SK-N-SH (cell line): ENCODE results near the gene LLGL2. TPM values are rescaled to one million over a fixed set of nuclear protein-coding genes. Genes with fewer than 3 reads are reported as not detected.

Source experiments
- CTCF ChIA-PET: fragments of 300-600, 350-600 bp; formaldehyde crosslinking; extraction: SDS; loops from one replicate; lab custom pipeline; 2021; lab: Yijun Ruan, JAX
- POLR2A ChIA-PET: fragments of 350-600 bp; sonication (Branson Sonifier 250); formaldehyde crosslinking; extraction: SDS; loops from one replicate; lab custom pipeline; 2020; ENCODE audit warnings: antibody characterized with exemption, inconsistent platforms; lab: Yijun Ruan, JAX
- DNase-seq: peaks from one replicate; pipeline ENCODE4 v3.0.0; 2012
- H2AFZ ChIP-seq: fragments of 200-600 bp; sonication (generic); 2 replicates; pipeline ENCODE4 v1.8.1; 2016; ENCODE audit warnings: antibody characterized with exemption, mild to moderate bottlenecking, low read depth
- H3F3A ChIP-seq: fragments of 200-600 bp; sonication (generic); replicated peaks from 2 replicates; pipeline ENCODE3; 2016; ENCODE audit warnings: antibody characterized with exemption, mild to moderate bottlenecking; ENCODE audit not compliant: insufficient read depth
- H3K27ac ChIP-seq, 2 experiments: fragments of 200-500 bp in 1 of 2; fragments of 200-600 bp in 1 of 2; sonication (Bioruptor generic) in 1 of 2; sonication (generic), shearing (Covaris generic) in 1 of 2; 2 replicates each; pipeline versions ENCODE4 v1.5.1 to v1.6.1; 2014 to 2016; ENCODE audit warnings: low read depth in 2 of 2, inconsistent platforms in 1 of 2, low read length in 1 of 2, mild to moderate bottlenecking in 1 of 2, mixed read lengths in 1 of 2
- H3K27me3 ChIP-seq: fragments of 200-600 bp; sonication (generic), shearing (Covaris generic); 2 replicates; pipeline ENCODE4 v1.6.1; 2016; ENCODE audit warnings: mixed run types; ENCODE audit not compliant: insufficient read depth
- H3K36me3 ChIP-seq, 2 experiments: fragments of 200-500 bp in 1 of 2; fragments of 200-600 bp in 1 of 2; sonication (Bioruptor generic) in 1 of 2; sonication (generic) in 1 of 2; replicated peaks in 1 of 2; 2 replicates each; pipeline versions ENCODE3 to v1.5.1; 2014 to 2016; ENCODE audit warnings: low read length in 1 of 2, mild to moderate bottlenecking in 1 of 2; ENCODE audit not compliant: insufficient read depth in 2 of 2, control insufficient read depth in 1 of 2
- H3K4me1 ChIP-seq, 2 experiments: fragments of 200-500 bp in 1 of 2; fragments of 200-600 bp in 1 of 2; sonication (Bioruptor generic) in 1 of 2; sonication (generic), shearing (Covaris generic) in 1 of 2; 2 replicates each; pipeline versions ENCODE4 v1.5.1 to v1.6.1; 2014 to 2016; ENCODE audit warnings: low read depth in 1 of 2, low read length in 1 of 2, mixed run types in 1 of 2; ENCODE audit not compliant: insufficient read depth in 2 of 2, control insufficient read depth in 1 of 2
- H3K4me2 ChIP-seq: fragments of 200-600 bp; sonication (generic), shearing (Covaris generic); 2 replicates; pipeline ENCODE4 v1.6.1; 2017; ENCODE audit warnings: mixed run types
- H3K4me3 ChIP-seq, 2 experiments: fragments of 200-500 bp in 1 of 2; fragments of 200-600 bp in 1 of 2; sonication (Bioruptor generic) in 1 of 2; sonication (generic), shearing (Covaris generic) in 1 of 2; 2 replicates each; pipeline versions ENCODE4 v1.5.1 to v1.8.1; 2014 to 2016; ENCODE audit warnings: low read depth in 2 of 2, inconsistent platforms in 1 of 2, low read length in 1 of 2, mild to moderate bottlenecking in 1 of 2, mixed read lengths in 1 of 2, moderate library complexity in 1 of 2
- H3K79me2 ChIP-seq: fragments of 200-600 bp; sonication (generic); 2 replicates; pipeline ENCODE4 v1.8.1; 2017; ENCODE audit warnings: mild to moderate bottlenecking; ENCODE audit not compliant: insufficient read depth
- H3K9ac ChIP-seq: fragments of 200-600 bp; sonication (generic); 2 replicates; pipeline ENCODE4 v1.6.1; 2017; ENCODE audit warnings: mixed run types
- H3K9me2 ChIP-seq: fragments of 200-600 bp; sonication (generic); 2 replicates; pipeline ENCODE4 v1.6.1; 2017; ENCODE audit warnings: mixed run types
- H3K9me3 ChIP-seq: fragments of 200-600 bp; sonication (generic); 2 replicates; pipeline ENCODE4 v1.6.1; 2017; ENCODE audit warnings: mixed run types, mild to moderate bottlenecking, moderate library complexity
- H4K20me1 ChIP-seq: fragments of 200-600 bp; sonication (generic); 2 replicates; pipeline ENCODE4 v1.6.1; 2017; ENCODE audit warnings: mild to moderate bottlenecking, mixed run types; ENCODE audit not compliant: insufficient read depth
- CHD2 ChIP-seq: fragments of 150-350 bp; IDR thresholded peaks from 2 replicates; pipeline ENCODE4 v1.6.1; 2018; ENCODE audit warnings: low read length; ENCODE audit not compliant: partially characterized antibody
- EP300 ChIP-seq, 2 experiments: IDR thresholded peaks; 2 replicates each; pipeline versions ENCODE4 v1.4.0 to v1.6.1; 2012; ENCODE audit warnings: borderline replicate concordance in 1 of 2, low read depth in 1 of 2, low read length in 1 of 2
- FOSL2 ChIP-seq: IDR thresholded peaks from 2 replicates; pipeline ENCODE4 v1.4.0; 2012; ENCODE audit warnings: low read depth, mild to moderate bottlenecking, moderate library complexity, borderline replicate concordance
- FOXJ3 ChIP-seq: sonication (generic); formaldehyde crosslinking; IDR thresholded peaks from 2 replicates; pipeline ENCODE4 v1.5.1; 2020; ENCODE audit warnings: mild to moderate bottlenecking, missing genetic modification reagents
- FOXM1 ChIP-seq: IDR thresholded peaks from 2 replicates; pipeline ENCODE4 v1.4.0; 2012; ENCODE audit warnings: low read depth, mild to moderate bottlenecking
- GATA2 ChIP-seq: sonication (generic); formaldehyde crosslinking; IDR thresholded peaks from 2 replicates; pipeline ENCODE4 v1.5.0; 2020; ENCODE audit warnings: mild to moderate bottlenecking, missing genetic modification reagents
- IRF3 ChIP-seq: fragments of 150-350 bp; IDR thresholded peaks from 2 replicates; pipeline ENCODE4 v1.6.1; 2016; ENCODE audit warnings: mild to moderate bottlenecking, low read depth, low read length
- JUND ChIP-seq: IDR thresholded peaks from 2 replicates; pipeline ENCODE4 v1.4.0; 2012
- MAX ChIP-seq: IDR thresholded peaks from 2 replicates; pipeline ENCODE4 v1.4.0; 2012; ENCODE audit warnings: low read depth
- MXI1 ChIP-seq: IDR thresholded peaks from 2 replicates; pipeline ENCODE4 v1.6.1; 2012; ENCODE audit warnings: mild to moderate bottlenecking, low read depth, low read length, improper control_type of control experiment
- NRF1 ChIP-seq: IDR thresholded peaks from 2 replicates; pipeline ENCODE4 v1.6.1; 2012; ENCODE audit warnings: low read depth, mild to moderate bottlenecking, low read length
- POLR2AphosphoS5 ChIP-seq: IDR thresholded peaks from 2 replicates; pipeline ENCODE4 v1.6.1; 2012; ENCODE audit warnings: low read depth, low read length
- RAD21 ChIP-seq: IDR thresholded peaks from 2 replicates; pipeline ENCODE4 v1.6.1; 2012; ENCODE audit warnings: mild to moderate bottlenecking, low read length
- RFX5 ChIP-seq: IDR thresholded peaks from 2 replicates; pipeline ENCODE4 v1.6.1; 2012; ENCODE audit warnings: mild to moderate bottlenecking, improper control_type of control experiment, low read length
- RXRA ChIP-seq: IDR thresholded peaks from 2 replicates; pipeline ENCODE4 v1.4.0; 2012; ENCODE audit warnings: low read depth, mild to moderate bottlenecking, borderline replicate concordance
- TAF1 ChIP-seq: IDR thresholded peaks from 2 replicates; pipeline ENCODE4 v1.6.1; 2012; ENCODE audit warnings: low read depth, mild to moderate bottlenecking, low read length, moderate library complexity, borderline replicate concordance
- USF2 ChIP-seq: fragments of 150-350 bp; IDR thresholded peaks from 2 replicates; pipeline ENCODE4 v1.6.1; 2017; ENCODE audit warnings: antibody characterized with exemption, low read length, low read depth, borderline replicate concordance
- YY1 ChIP-seq: IDR thresholded peaks from 2 replicates; pipeline ENCODE4 v1.4.0; 2012; ENCODE audit warnings: low read depth, mild to moderate bottlenecking
- WGBS: methylation state at CpG from one replicate; pipeline ENCODE4 v1.1.6; 2017; ENCODE audit warnings: low lambda C conversion rate; 5-methylcytosine and 5-hydroxymethylcytosine counted together
- polyA plus RNA-seq, 3 experiments: library from polyadenylated mRNA; depleted of rRNA; stranded (reverse); fragments of >200 nt; gene quantifications; 2 replicates each; pipeline ENCODE4 v1.2.3, GENCODE V29; 2012
- TF ChIP-seq, protein P1 (sequence below): IDR thresholded peaks from 2 replicates; pipeline ENCODE4 v1.4.0; 2012; ENCODE audit warnings: low read depth, borderline replicate concordance
- TF ChIP-seq, protein P2 (sequence below): IDR thresholded peaks from 2 replicates; pipeline ENCODE4; 2012

The LLGL2 gene
- polyA plus RNA-seq, 1 of the 3 experiments (the other 2 are of a cell fraction) = 6.7 TPM

GRCh38 chr17:75615301-75615700 lies 89.8 kb downstream of the LLGL2 start:
- Histone ChIP-seq H3K9ac (no peak overlapping the region), H2AFZ (no peak overlapping the region), H3K4me3 (no peak overlapping the region), H3K79me2 (no peaks in the 10 kb centered on the region), H3K4me1 (peaks cover 0 to 6% of the 10 kb centered on the region in 2 experiments; a peak in 1 of 4 replicates), H3K27me3 (no peaks in the 10 kb centered on the region), H3K9me2 (no peaks in the 10 kb centered on the region), H3K27ac (no peak overlapping the region), H3F3A (no peaks in the 10 kb centered on the region), H3K4me2 (no peak overlapping the region), H4K20me1 (no peaks in the 10 kb centered on the region), H3K36me3 (no peaks in the 10 kb centered on the region), H3K9me3 (no peaks in the 10 kb centered on the region)
- no peak for TF ChIP-seq JUND
- TF ChIP-seq FOXJ3 (CRISPR knock-in tag) = no peak
- no peak for TF ChIP-seq MAX
- TF ChIP-seq, protein P1, sequence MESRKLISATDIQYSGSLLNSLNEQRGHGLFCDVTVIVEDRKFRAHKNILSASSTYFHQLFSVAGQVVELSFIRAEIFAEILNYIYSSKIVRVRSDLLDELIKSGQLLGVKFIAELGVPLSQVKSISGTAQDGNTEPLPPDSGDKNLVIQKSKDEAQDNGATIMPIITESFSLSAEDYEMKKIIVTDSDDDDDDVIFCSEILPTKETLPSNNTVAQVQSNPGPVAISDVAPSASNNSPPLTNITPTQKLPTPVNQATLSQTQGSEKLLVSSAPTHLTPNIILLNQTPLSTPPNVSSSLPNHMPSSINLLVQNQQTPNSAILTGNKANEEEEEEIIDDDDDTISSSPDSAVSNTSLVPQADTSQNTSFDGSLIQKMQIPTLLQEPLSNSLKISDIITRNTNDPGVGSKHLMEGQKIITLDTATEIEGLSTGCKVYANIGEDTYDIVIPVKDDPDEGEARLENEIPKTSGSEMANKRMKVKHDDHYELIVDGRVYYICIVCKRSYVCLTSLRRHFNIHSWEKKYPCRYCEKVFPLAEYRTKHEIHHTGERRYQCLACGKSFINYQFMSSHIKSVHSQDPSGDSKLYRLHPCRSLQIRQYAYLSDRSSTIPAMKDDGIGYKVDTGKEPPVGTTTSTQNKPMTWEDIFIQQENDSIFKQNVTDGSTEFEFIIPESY = no peak
- TF ChIP-seq NRF1 = no peak
- TF ChIP-seq GATA2 = no peak
- TF ChIP-seq POLR2AphosphoS5 = no peak
- TF ChIP-seq CHD2 = no peak
- TF ChIP-seq RXRA = no peak
- TF ChIP-seq, protein P2, sequence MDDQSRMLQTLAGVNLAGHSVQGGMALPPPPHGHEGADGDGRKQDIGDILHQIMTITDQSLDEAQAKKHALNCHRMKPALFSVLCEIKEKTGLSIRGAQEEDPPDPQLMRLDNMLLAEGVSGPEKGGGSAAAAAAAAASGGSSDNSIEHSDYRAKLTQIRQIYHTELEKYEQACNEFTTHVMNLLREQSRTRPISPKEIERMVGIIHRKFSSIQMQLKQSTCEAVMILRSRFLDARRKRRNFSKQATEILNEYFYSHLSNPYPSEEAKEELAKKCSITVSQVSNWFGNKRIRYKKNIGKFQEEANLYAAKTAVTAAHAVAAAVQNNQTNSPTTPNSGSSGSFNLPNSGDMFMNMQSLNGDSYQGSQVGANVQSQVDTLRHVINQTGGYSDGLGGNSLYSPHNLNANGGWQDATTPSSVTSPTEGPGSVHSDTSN = no peak
- no peak for TF ChIP-seq YY1
- TF ChIP-seq FOXM1 = no peak
- no peak for TF ChIP-seq MXI1
- TF ChIP-seq IRF3 = no peak
- no peak for TF ChIP-seq USF2
- no peak for TF ChIP-seq FOSL2
- TF ChIP-seq EP300 (IDR thresholded peaks at IDR 0.05; ENCODE audit: borderline replicate concordance in 1 of 2, low read depth in 1 of 2, low read length in 1 of 2) = no peak
- TF ChIP-seq RAD21 = no peak
- TF ChIP-seq TAF1 = no peak
- no peak for TF ChIP-seq RFX5
- POLR2A ChIA-PET = no interaction called here
- DNase-seq = no peak
- WGBS = 20% methylated on average over 1 of the region's 11 CpGs
- CTCF ChIA-PET = interaction anchor here (0.7 to 37.9 kb wide), 7 partner anchors 11 to 193 kb away, joined by 3 to 1189 read pairs (median 18); partner anchors contain the start of genes LLGL2 and SMIM5
